HFF-Myc (cell line): ENCODE measurements around the gene TGIF2.
"Not testable (repeated sequence)": the region's sequence is repeated elsewhere in the genome, so short reads cannot be mapped to it uniquely, and the experiment has no call there.

ENCODE experiments used
- DNase-seq: peaks from one replicate; pipeline ENCODE4 v3.0.0-alpha.2; 2011; ENCODE audit warnings: low read depth; ENCODE audit errors: extremely low read depth
- H3K4me3 ChIP-seq: replicated peaks from 2 replicates; pipeline ENCODE4 v1.5.1; 2011; ENCODE audit warnings: low read depth, mild to moderate bottlenecking, control low read depth, low read length
- CTCF ChIP-seq: IDR thresholded peaks from 2 replicates; pipeline ENCODE4 v1.5.1; 2012; ENCODE audit warnings: mild to moderate bottlenecking, low read depth, low read length, control low read depth; ENCODE audit errors: missing control alignments

Gene TGIF2

GRCh38 chr20:36632487-36633284, 59.3 kb downstream of the TGIF2 start:
- TF ChIP-seq CTCF = no peak
- no peak overlapping the region for H3K4me3 ChIP-seq
- no peak for DNase-seq

- H3K4me3 ChIP-seq = no peak overlapping the region
- no peak for DNase-seq
- no peak for TF ChIP-seq CTCF
Measured at GRCh38 chr20:36633285-36633772, 59.9 kb downstream of the TGIF2 start.

- H3K4me3 ChIP-seq = no peak overlapping the region
- DNase-seq = no peak
- no peak for TF ChIP-seq CTCF
Measured at GRCh38 chr20:36634342-36634741, 60.9 kb downstream of the TGIF2 start.

- not testable (repeated sequence) for DNase-seq, H3K4me3 ChIP-seq
Measured at GRCh38 chr20:36638876-36639400, 65.5 kb downstream of the TGIF2 start.

- TF ChIP-seq CTCF = no peak
- no peak overlapping the region for H3K4me3 ChIP-seq
- DNase-seq = no peak
Measured at GRCh38 chr20:36641506-36641843, 68.1 kb downstream of the TGIF2 start.

GRCh38 chr20:36642136-36642535, 68.7 kb downstream of the TGIF2 start:
- no peak overlapping the region for H3K4me3 ChIP-seq
- no peak for DNase-seq
- no peak for TF ChIP-seq CTCF
